ENCODE results near the gene RNF150. TPM values are rescaled to one million over a fixed set of nuclear protein-coding genes. Genes with fewer than 3 reads are reported as not detected.

RNF150 gene
- total RNA-seq, 4 donors from 2014 or later: 9.7 to 58.2 (median 36.6) TPM

DNA sequence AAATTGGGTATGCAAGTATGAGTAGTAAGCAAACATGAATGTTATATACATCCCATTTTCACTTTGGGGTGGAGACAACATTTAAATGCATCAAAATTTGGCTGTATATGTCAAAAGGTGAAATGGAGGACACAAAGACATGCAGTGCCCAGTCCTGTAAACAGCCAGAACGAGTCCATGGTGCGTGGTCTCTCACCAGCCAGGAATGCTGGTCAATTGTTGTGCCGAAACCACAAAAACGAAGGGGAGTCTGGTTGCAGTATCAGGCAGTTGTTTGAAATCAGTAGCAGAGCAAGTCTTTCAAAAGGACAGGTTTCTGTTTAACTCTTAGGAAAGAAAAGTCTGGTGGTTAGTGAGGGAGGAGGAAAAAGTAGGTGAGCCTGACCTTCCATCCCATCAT is 22.3 kb upstream of the RNF150 start:
- no peaks in the 10 kb centered on the region for H3K36me3 ChIP-seq
- no peak overlapping the region for H3K4me3 ChIP-seq
- TF ChIP-seq POLR2A (IDR thresholded peaks at IDR 0.05): no peak
- TF ChIP-seq, protein P1, sequence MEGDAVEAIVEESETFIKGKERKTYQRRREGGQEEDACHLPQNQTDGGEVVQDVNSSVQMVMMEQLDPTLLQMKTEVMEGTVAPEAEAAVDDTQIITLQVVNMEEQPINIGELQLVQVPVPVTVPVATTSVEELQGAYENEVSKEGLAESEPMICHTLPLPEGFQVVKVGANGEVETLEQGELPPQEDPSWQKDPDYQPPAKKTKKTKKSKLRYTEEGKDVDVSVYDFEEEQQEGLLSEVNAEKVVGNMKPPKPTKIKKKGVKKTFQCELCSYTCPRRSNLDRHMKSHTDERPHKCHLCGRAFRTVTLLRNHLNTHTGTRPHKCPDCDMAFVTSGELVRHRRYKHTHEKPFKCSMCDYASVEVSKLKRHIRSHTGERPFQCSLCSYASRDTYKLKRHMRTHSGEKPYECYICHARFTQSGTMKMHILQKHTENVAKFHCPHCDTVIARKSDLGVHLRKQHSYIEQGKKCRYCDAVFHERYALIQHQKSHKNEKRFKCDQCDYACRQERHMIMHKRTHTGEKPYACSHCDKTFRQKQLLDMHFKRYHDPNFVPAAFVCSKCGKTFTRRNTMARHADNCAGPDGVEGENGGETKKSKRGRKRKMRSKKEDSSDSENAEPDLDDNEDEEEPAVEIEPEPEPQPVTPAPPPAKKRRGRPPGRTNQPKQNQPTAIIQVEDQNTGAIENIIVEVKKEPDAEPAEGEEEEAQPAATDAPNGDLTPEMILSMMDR (IDR thresholded peaks at IDR 0.05): no peak
- H3K4me1 ChIP-seq: peaks cover 0 to 5% of the 10 kb centered on the region in 2 donors
- no peaks in the 10 kb centered on the region for H3K27me3 ChIP-seq
- no peaks in the 10 kb centered on the region for H3K9me3 ChIP-seq
- no peak for DNase-seq
- no peak overlapping the region for H3K27ac ChIP-seq
- intact Hi-C loops (cut with DNase I; ENCODE audit: low total_unique reads): no loop called here

- Histone ChIP-seq H3K9me3 (no peaks in the 10 kb centered on the region), H3K4me1 (peaks cover 0 to 5% of the 10 kb centered on the region in 2 donors), H3K36me3 (no peaks in the 10 kb centered on the region), H3K27me3 (no peaks in the 10 kb centered on the region), H3K27ac (peak overlapping the region; percentile 18), H3K4me3 (no peak overlapping the region)
- intact Hi-C loops (cut with DNase I; ENCODE audit: low total_unique reads): no loop called here
- TF ChIP-seq, protein P1 (IDR thresholded peaks at IDR 0.05): no peak
- no peak for TF ChIP-seq POLR2A (IDR thresholded peaks at IDR 0.05)
- DNase-seq: no peak
Observed at GRCh38 chr4:141154725-141155124, 21.5 kb upstream of the RNF150 start.

GRCh38 chr4:141153751-141154510 is 20.7 kb upstream of the RNF150 start:
- Histone ChIP-seq H3K4me3 (no peak overlapping the region), H3K27ac (peak overlapping the region; percentile 18), H3K9me3 (no peaks in the 10 kb centered on the region), H3K27me3 (no peaks in the 10 kb centered on the region), H3K4me1 (peaks cover 0 to 5% of the 10 kb centered on the region in 2 donors), H3K36me3 (no peaks in the 10 kb centered on the region)
- peak; percentile 41 to 68 for DNase-seq
- intact Hi-C loops (cut with DNase I; ENCODE audit: low total_unique reads): no loop called here
- TF ChIP-seq, protein P1 (IDR thresholded peaks at IDR 0.05): no peak
- peak in 1 of 2 donors; percentile 15 for TF ChIP-seq POLR2A (IDR thresholded peaks at IDR 0.05)

- Histone ChIP-seq H3K9me3 (no peaks in the 10 kb centered on the region), H3K4me3 (no peak overlapping the region), H3K27me3 (no peaks in the 10 kb centered on the region), H3K4me1 (no peaks in the 10 kb centered on the region), H3K36me3 (no peaks in the 10 kb centered on the region), H3K27ac (no peak overlapping the region)
- intact Hi-C loops (cut with DNase I; ENCODE audit: low total_unique reads): no loop called here
- TF ChIP-seq, protein P1 (IDR thresholded peaks at IDR 0.05): no peak
- TF ChIP-seq POLR2A (IDR thresholded peaks at IDR 0.05): no peak
- DNase-seq: no peak
Observed at GRCh38 chr4:141144207-141144606, 10.9 kb upstream of the RNF150 start.

- Histone ChIP-seq H3K4me3 (no peak overlapping the region), H3K27ac (no peak overlapping the region), H3K36me3 (no peaks in the 10 kb centered on the region), H3K27me3 (no peaks in the 10 kb centered on the region), H3K9me3 (no peaks in the 10 kb centered on the region), H3K4me1 (no peaks in the 10 kb centered on the region)
- TF ChIP-seq POLR2A (IDR thresholded peaks at IDR 0.05): no peak
- TF ChIP-seq, protein P1 (IDR thresholded peaks at IDR 0.05): no peak
- intact Hi-C loops (cut with DNase I; ENCODE audit: low total_unique reads): no loop called here
- no peak for DNase-seq
Observed at GRCh38 chr4:141142423-141142822, 9.2 kb upstream of the RNF150 start.

Measured in uterus (tissue), 4 donors.